SU-DHL-6 (cell line): ENCODE measurements around the gene ALDH4A1.
"Not testable (repeated sequence)": the region's sequence is repeated elsewhere in the genome, so short reads cannot be mapped to it uniquely, and the experiment has no call there.

Source experiments
- H2AFZ ChIP-seq: fragments of 200-600 bp; sonication (generic); 2 replicates; pipeline ENCODE4 v1.6.1; 2014; ENCODE audit warnings: low read depth, mild to moderate bottlenecking, moderate library complexity, mixed read lengths, antibody characterized with exemption, low read length; ENCODE audit not compliant: severe bottlenecking
- H3F3A ChIP-seq: fragments of 200-600 bp; shearing (Covaris generic); 2 replicates; pipeline ENCODE4 v1.6.0; 2016; ENCODE audit warnings: antibody characterized with exemption, mild to moderate bottlenecking; ENCODE audit not compliant: insufficient read depth
- H3K27ac ChIP-seq: fragments of 200-600 bp; sonication (generic); 2 replicates; pipeline ENCODE4 v1.5.1; 2016; ENCODE audit warnings: low read depth, mild to moderate bottlenecking, low read length, moderate library complexity, mixed read lengths
- H3K27me3 ChIP-seq: fragments of 200-600 bp; sonication (generic), shearing (Covaris generic); 2 replicates; pipeline ENCODE4 v1.6.0; 2014; ENCODE audit warnings: mild to moderate bottlenecking, low read length
- H3K36me3 ChIP-seq: fragments of 200-600 bp; sonication (generic); 2 replicates; pipeline ENCODE4 v1.6.1; 2014; ENCODE audit warnings: mild to moderate bottlenecking, low read length, mixed read lengths
- H3K4me2 ChIP-seq: fragments of 300-600, 200-600 bp; shearing (Covaris generic), sonication (generic); 2 replicates; pipeline ENCODE4 v1.6.0; 2014; ENCODE audit warnings: low read length, low read depth, mild to moderate bottlenecking; ENCODE audit not compliant: poor library complexity, severe bottlenecking
- H3K4me3 ChIP-seq: fragments of 200-600 bp; sonication (generic); 2 replicates; pipeline ENCODE4 v1.5.1; 2014; ENCODE audit warnings: antibody characterized with exemption, low read length, mild to moderate bottlenecking, mixed read lengths; ENCODE audit not compliant: insufficient read depth, poor library complexity, severe bottlenecking
- H3K79me2 ChIP-seq: fragments of 200-600 bp; sonication (generic); 2 replicates; pipeline ENCODE4 v1.6.1; 2014; ENCODE audit warnings: mild to moderate bottlenecking, low read length, moderate library complexity; ENCODE audit not compliant: insufficient read depth
- H3K9ac ChIP-seq: fragments of 200-600 bp; sonication (generic); 2 replicates; pipeline ENCODE4 v1.7.0; 2014; ENCODE audit warnings: mild to moderate bottlenecking, low read length
- H3K9me2 ChIP-seq: fragments of 200-600 bp; sonication (generic); replicated peaks from 2 replicates; pipeline ENCODE4 v1.6.1; 2014; ENCODE audit warnings: low read length; ENCODE audit not compliant: insufficient read depth
- H3K9me3 ChIP-seq: fragments of 200-600 bp; sonication (generic); 2 replicates; pipeline ENCODE4 v1.6.1; 2014; ENCODE audit warnings: low read length, mixed read lengths; ENCODE audit not compliant: insufficient read depth
- H4K20me1 ChIP-seq: fragments of 200-600 bp; sonication (generic); 2 replicates; pipeline ENCODE4 v1.6.1; 2014; ENCODE audit warnings: low read depth, mild to moderate bottlenecking, antibody characterized with exemption, low read length, moderate library complexity, mixed read lengths
- CTCF ChIP-seq: fragments of 200-600 bp; sonication (generic); IDR thresholded peaks from one replicate; pipeline ENCODE4 v1.5.1; 2017; ENCODE audit warnings: antibody characterized with exemption, mild to moderate bottlenecking, low read length, moderate library complexity; ENCODE audit not compliant: insufficient read depth, poor library complexity, severe bottlenecking
- EZH2phosphoT487 ChIP-seq: fragments of 200-600 bp; sonication (generic), shearing (Covaris generic); conservative IDR thresholded peaks from 2 replicates; pipeline ENCODE4 v1.6.1; 2018; ENCODE audit warnings: mild to moderate bottlenecking, antibody characterized with exemption, low read length, moderate library complexity, mixed read lengths

The ALDH4A1 gene

GRCh38 chr1:18872071-18872611 is 30.2 kb downstream of the ALDH4A1 start:
- no peak overlapping the region for H3K4me3 ChIP-seq
- H4K20me1 ChIP-seq: no peaks in the 10 kb centered on the region
- H3F3A ChIP-seq: no peaks in the 10 kb centered on the region
- TF ChIP-seq CTCF (no peak), EZH2phosphoT487 (no peak)
- no peaks in the 10 kb centered on the region for H3K36me3 ChIP-seq
- no peaks in the 10 kb centered on the region for H3K27me3 ChIP-seq
- no peaks in the 10 kb centered on the region for H3K9me2 ChIP-seq
- no peaks in the 10 kb centered on the region for H3K9me3 ChIP-seq
- H3K9ac ChIP-seq: no peak overlapping the region
- H3K79me2 ChIP-seq: no peaks in the 10 kb centered on the region
- no peak overlapping the region for H3K27ac ChIP-seq
- H2AFZ ChIP-seq: no peak overlapping the region
- H3K4me2 ChIP-seq: no peak overlapping the region

GRCh38 chr1:18871401-18872070 is 30.8 kb downstream of the ALDH4A1 start:
- H2AFZ ChIP-seq: no peak overlapping the region
- H3K9me2 ChIP-seq: no peaks in the 10 kb centered on the region
- H3K79me2 ChIP-seq: no peaks in the 10 kb centered on the region
- H3F3A ChIP-seq: no peaks in the 10 kb centered on the region
- no peak for TF ChIP-seq EZH2phosphoT487
- TF ChIP-seq CTCF: no peak
- H4K20me1 ChIP-seq: no peaks in the 10 kb centered on the region
- no peak overlapping the region for H3K9ac ChIP-seq
- H3K4me3 ChIP-seq: no peak overlapping the region
- no peaks in the 10 kb centered on the region for H3K27me3 ChIP-seq
- H3K4me2 ChIP-seq: no peak overlapping the region
- H3K9me3 ChIP-seq: no peaks in the 10 kb centered on the region
- no peak overlapping the region for H3K27ac ChIP-seq
- H3K36me3 ChIP-seq: no peaks in the 10 kb centered on the region

- Histone ChIP-seq H3K9me3 (no peaks in the 10 kb centered on the region), H3K9me2 (no peaks in the 10 kb centered on the region), H2AFZ (no peak overlapping the region), H3K36me3 (no peaks in the 10 kb centered on the region), H3F3A (no peaks in the 10 kb centered on the region), H3K27ac (no peak overlapping the region), H3K9ac (no peak overlapping the region), H3K27me3 (no peaks in the 10 kb centered on the region), H3K79me2 (no peaks in the 10 kb centered on the region), H3K4me2 (no peak overlapping the region), H3K4me3 (no peak overlapping the region), H4K20me1 (no peaks in the 10 kb centered on the region)
- TF ChIP-seq CTCF: no peak
- TF ChIP-seq EZH2phosphoT487: no peak
Observed at GRCh38 chr1:18870957-18871356, 31.4 kb downstream of the ALDH4A1 start.

GRCh38 chr1:18870595-18870865 is 31.8 kb downstream of the ALDH4A1 start:
- H3K4me2 ChIP-seq, H3K36me3 ChIP-seq, H2AFZ ChIP-seq, H3F3A ChIP-seq, H3K9me3 ChIP-seq, H3K27ac ChIP-seq, H3K9me2 ChIP-seq, H3K9ac ChIP-seq, H4K20me1 ChIP-seq, H3K79me2 ChIP-seq, H3K4me3 ChIP-seq, H3K27me3 ChIP-seq: not testable (repeated sequence)
